Mesothelial cell of epicardium (in vitro differentiated cells): ENCODE measurements around the gene AGMO. TPM values are rescaled to one million over a fixed set of nuclear protein-coding genes. Genes with fewer than 3 reads are reported as not detected.

ENCODE experiments used
- DNase-seq, 2 experiments: peaks; one replicate each; pipeline ENCODE4 v3.0.0; 2021; ENCODE audit warnings: low spot score in 2 of 2; ENCODE audit not compliant: unreplicated experiment in 2 of 2
- H3K27ac Mint-ChIP-seq: 2 replicates; pipeline ENCODE4 v1.8.0; 2021; ENCODE audit warnings: mixed read lengths
- H3K27me3 Mint-ChIP-seq: 2 replicates; pipeline ENCODE4 v1.8.0; 2021; ENCODE audit warnings: low read depth, mixed read lengths
- H3K36me3 Mint-ChIP-seq: 2 replicates; pipeline ENCODE4 v1.8.0; 2021; ENCODE audit warnings: mixed read lengths
- H3K4me1 Mint-ChIP-seq: 2 replicates; pipeline ENCODE4 v1.8.0; 2021; ENCODE audit warnings: mixed read lengths
- H3K4me3 Mint-ChIP-seq: 2 replicates; pipeline ENCODE4 v1.8.0; 2021; ENCODE audit warnings: mild to moderate bottlenecking, moderate library complexity, mixed read lengths
- H3K9me3 Mint-ChIP-seq: 2 replicates; pipeline ENCODE4 v1.8.0; 2021; ENCODE audit warnings: mixed read lengths
- total RNA-seq: library from RNA; stranded (reverse); gene quantifications from 3 replicates; pipeline ENCODE4 v1.2.1, GENCODE V29; 2021
- TF ChIP-seq, protein P1 (sequence below): fragments of 200-600 bp; sonication (generic); IDR thresholded peaks from one replicate; pipeline ENCODE4 v1.5.0; 2021; ENCODE audit warnings: antibody characterized with exemption; ENCODE audit not compliant: unreplicated experiment

Gene AGMO
- total RNA-seq, 1 donor from 2014 or later, result 1.0 TPM

DNA sequence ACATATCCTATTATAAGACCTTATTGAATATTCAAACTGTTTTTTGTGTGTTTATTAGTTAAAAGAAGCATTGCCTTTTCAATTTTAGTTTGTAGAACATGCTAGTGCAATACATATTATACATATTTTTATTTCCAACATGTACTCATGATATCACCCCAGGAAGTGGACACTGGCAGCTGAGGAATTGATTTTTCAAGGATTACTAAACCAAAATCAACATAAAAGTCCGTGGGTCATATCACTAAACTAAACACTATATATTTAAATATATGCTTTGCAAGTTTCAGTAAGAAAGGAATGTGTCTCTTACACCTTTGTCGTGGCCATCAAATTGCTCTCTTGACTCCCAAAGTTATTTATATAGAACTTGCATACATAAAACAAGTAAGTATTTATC is 185.2 kb downstream of the AGMO start:
- TF ChIP-seq, protein P1, sequence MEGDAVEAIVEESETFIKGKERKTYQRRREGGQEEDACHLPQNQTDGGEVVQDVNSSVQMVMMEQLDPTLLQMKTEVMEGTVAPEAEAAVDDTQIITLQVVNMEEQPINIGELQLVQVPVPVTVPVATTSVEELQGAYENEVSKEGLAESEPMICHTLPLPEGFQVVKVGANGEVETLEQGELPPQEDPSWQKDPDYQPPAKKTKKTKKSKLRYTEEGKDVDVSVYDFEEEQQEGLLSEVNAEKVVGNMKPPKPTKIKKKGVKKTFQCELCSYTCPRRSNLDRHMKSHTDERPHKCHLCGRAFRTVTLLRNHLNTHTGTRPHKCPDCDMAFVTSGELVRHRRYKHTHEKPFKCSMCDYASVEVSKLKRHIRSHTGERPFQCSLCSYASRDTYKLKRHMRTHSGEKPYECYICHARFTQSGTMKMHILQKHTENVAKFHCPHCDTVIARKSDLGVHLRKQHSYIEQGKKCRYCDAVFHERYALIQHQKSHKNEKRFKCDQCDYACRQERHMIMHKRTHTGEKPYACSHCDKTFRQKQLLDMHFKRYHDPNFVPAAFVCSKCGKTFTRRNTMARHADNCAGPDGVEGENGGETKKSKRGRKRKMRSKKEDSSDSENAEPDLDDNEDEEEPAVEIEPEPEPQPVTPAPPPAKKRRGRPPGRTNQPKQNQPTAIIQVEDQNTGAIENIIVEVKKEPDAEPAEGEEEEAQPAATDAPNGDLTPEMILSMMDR, result no peak
- DNase-seq, result no peak
- Mint-ChIP-seq H3K36me3 (no peaks in the 10 kb centered on the region), H3K9me3 (peaks cover 23% of the 10 kb centered on the region), H3K27me3 (no peaks in the 10 kb centered on the region), H3K4me1 (no peaks in the 10 kb centered on the region), H3K4me3 (no peak overlapping the region), H3K27ac (no peak overlapping the region)

DNA sequence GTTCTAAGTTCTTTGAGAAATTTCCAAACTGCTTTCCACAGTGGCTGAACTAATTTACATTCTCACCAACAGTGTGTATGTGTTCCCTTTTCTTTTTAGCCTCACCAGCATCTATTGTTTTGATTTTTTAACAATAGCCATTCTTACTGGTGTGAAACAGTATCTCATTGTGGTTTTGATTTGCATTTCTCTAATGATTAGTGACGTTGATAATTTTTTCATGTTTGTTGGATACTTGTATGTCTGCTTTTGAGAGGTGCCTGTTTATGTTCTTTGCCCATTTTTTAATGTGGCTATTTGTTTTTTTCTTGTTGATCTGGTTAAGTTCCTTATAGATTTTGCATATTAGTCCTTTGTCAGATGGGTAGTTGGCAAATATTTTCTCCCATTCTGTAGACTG is 191.4 kb downstream of the AGMO start:
- DNase-seq, result no peak
- Mint-ChIP-seq H3K36me3 (no peaks in the 10 kb centered on the region), H3K4me1 (no peaks in the 10 kb centered on the region), H3K9me3 (peaks cover 9% of the 10 kb centered on the region), H3K27ac (no peak overlapping the region), H3K27me3 (no peaks in the 10 kb centered on the region), H3K4me3 (no peak overlapping the region)
- TF ChIP-seq, protein P1, result no peak

DNA sequence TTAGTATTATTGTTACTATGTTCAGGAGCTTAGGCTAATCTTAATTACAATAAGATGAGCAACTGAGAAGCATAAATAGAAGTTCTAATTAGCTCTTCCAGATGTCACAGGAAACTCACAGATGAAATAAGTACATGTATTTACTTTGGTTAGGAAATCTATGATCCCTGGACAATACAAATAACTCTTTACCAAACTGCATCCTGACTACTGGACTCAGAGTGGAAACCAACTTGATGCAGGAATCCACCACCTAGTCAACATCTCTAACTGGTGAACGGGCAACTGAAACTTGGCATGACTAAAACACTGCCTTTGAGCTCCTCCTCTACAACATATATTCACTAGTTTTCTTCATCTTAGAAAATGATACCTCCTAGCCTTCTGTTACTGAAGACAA is 193.2 kb downstream of the AGMO start:
- DNase-seq, result no peak
- no peaks in the 10 kb centered on the region for H3K27me3 Mint-ChIP-seq
- peaks cover 9% of the 10 kb centered on the region for H3K9me3 Mint-ChIP-seq
- H3K27ac Mint-ChIP-seq, result no peak overlapping the region
- H3K4me1 Mint-ChIP-seq, result no peaks in the 10 kb centered on the region
- no peak overlapping the region for H3K4me3 Mint-ChIP-seq
- H3K36me3 Mint-ChIP-seq, result no peaks in the 10 kb centered on the region
- TF ChIP-seq, protein P1, result no peak

DNA sequence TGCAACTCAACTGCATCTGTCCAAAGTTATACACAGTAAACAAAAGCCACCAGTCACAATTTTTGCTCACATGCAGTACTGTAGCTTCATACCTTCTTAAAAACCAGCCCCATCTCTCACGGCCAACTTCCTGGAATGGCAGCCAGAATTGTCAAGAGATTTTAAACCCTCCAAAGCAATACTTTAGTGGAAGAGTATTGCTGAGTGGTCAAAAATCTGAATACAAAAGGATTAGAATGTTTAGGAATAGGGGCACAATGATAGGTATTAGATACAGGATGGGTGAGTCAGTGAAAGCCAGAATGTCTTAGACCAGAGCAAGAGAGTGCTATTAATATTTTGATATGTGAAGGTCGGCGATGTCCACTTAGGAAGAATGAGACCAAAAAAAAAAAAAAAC is 193.9 kb downstream of the AGMO start:
- Mint-ChIP-seq H3K4me3 (no peak overlapping the region), H3K36me3 (no peaks in the 10 kb centered on the region), H3K9me3 (peaks cover 9% of the 10 kb centered on the region), H3K4me1 (no peaks in the 10 kb centered on the region), H3K27me3 (no peaks in the 10 kb centered on the region), H3K27ac (no peak overlapping the region)
- DNase-seq, result no peak
- TF ChIP-seq, protein P1, result no peak

DNA sequence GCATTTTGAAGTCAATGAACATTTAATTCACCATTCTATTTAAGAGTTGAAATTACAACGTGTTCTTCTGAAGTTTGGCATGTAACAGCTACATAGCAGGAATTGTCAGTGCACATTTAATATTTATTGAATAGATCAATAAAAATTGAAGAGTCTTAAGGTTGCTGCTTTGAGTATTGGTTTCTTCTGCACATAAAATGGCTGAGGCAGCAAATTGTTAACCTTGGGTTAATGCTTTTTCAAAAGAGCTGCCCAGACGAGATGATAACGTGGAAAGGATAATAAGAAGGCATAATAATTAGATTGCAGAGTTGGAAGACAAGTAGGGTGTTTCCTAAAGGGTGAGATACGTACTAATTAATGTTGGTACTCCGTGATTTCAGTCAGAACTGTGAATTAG is 203.7 kb downstream of the AGMO start:
- Mint-ChIP-seq H3K9me3 (no peaks in the 10 kb centered on the region), H3K4me3 (no peak overlapping the region), H3K27me3 (no peaks in the 10 kb centered on the region), H3K27ac (no peak overlapping the region), H3K36me3 (no peaks in the 10 kb centered on the region), H3K4me1 (peaks cover 6% of the 10 kb centered on the region)
- TF ChIP-seq, protein P1, result no peak
- no peak for DNase-seq
